Measurements from ENCODE around the gene CACNA1C.

The CACNA1C gene

GRCh38 chr12:2693980-2694610 lies 641.3 kb downstream of the CACNA1C start:
- TF ChIP-seq GATA2 (IDR thresholded peaks at IDR 0.05; ENCODE audit: low read depth, low read length) (no peak), GATA3 (IDR thresholded peaks at IDR 0.05; ENCODE audit: low read depth, low read length) (no peak)

- TF ChIP-seq GATA2 (IDR thresholded peaks at IDR 0.05; ENCODE audit: low read depth, low read length): no peak
- TF ChIP-seq GATA3 (IDR thresholded peaks at IDR 0.05; ENCODE audit: low read depth, low read length): no peak
These were observed 643.3 kb downstream of the CACNA1C start for GRCh38 chr12:2696136-2696535.

DNA sequence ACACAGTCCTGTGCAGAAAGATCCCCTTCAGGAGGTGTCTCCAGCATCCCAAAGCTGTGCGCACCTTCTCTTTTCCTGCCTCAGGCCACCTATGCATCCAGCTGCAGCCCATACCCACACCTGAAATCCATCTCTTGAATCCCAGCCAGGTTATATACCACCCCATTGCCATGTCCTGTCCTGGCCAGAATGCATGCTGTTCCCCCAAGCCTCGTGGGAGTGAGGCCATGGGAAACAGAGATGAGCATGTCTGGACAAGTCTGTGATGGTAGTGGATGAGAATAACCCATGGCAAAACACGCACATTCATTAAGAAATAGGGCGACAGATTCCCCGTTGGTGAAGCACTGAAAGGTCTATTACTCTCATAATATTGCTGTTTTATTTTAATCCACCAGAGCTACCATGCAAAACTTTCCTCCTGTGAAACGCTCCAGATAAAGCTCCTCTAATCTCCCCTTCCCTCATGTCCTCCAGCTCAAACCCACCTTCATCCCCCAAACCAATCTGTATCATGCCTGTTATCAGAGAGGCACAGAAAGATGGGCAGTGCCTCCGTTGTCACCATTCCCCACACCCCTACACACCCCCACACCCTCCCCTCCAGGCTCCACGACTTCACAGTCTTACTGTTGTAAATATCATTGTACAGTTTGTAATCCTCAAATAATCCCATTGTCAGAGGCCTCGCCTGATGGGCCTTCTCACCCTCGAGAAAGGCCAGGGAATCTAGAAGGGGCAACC lies 644.4 kb downstream of the CACNA1C start:
- TF ChIP-seq GATA3 (IDR thresholded peaks at IDR 0.05; ENCODE audit: low read depth, low read length) (no peak), GATA2 (IDR thresholded peaks at IDR 0.05; ENCODE audit: low read depth, low read length) (no peak)

DNA sequence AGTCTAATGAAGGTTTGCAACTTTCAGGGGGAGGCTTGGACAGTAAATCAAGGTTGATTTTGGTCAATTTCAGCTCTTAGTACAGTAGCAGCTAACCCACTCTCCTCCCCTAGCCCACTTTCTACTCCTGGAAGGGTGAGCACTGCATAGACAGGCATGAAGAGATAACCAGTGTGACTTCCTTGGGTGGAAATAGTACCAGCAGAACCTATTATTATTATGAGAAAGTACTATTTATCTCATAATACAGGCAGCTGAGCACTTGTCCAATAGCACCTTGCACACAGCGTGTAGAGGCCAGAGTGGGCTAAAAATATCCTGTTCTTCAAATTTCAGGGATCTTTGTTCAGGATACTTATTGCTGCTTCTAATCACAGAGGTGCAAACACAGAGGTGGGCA lies 645.8 kb downstream of the CACNA1C start:
- TF ChIP-seq GATA3 (IDR thresholded peaks at IDR 0.05; ENCODE audit: low read depth, low read length) (no peak), GATA2 (IDR thresholded peaks at IDR 0.05; ENCODE audit: low read depth, low read length) (no peak)

DNA sequence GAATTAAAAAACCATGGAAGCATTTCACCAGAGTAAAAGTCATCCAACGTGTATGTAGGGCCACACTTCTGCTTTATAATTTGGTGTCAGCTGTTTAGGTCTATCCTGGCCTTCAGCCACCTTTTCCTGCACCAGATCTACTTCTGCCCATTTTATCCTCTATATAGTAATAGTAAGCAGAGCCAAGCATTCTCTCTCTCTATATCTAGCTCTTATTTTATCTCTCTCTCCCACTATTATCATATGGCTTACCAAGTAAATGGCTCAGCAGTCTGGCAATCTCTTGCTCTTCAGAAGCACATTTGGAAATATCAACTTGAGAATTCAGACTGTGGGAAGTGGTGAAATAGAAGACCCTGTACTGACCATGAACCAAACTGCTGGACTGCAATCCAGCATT lies 657.9 kb downstream of the CACNA1C start:
- TF ChIP-seq GATA3 (IDR thresholded peaks at IDR 0.05; ENCODE audit: low read depth, low read length) (no peak), GATA2 (IDR thresholded peaks at IDR 0.05; ENCODE audit: low read depth, low read length) (no peak)

DNA sequence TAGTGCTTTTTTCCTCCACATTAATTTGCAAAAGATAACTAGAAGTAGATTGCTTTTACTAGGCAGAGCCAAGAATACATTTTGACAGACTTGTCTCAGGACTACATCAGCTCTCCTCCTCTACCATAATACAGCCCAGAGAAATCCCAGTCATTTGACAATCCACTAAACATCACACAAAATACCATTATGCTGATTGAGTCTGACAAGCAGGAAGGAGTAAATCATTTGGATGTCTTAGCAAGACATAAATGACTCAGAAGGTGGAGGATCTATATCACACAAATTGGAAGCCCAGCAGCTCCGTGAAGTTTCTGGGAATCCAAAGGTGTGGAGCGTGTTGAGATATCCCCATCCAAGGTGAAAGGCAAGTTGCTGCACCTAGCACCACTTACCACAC lies 666.6 kb downstream of the CACNA1C start:
- no peak for TF ChIP-seq GATA2 (IDR thresholded peaks at IDR 0.05; ENCODE audit: low read depth, low read length)
- TF ChIP-seq GATA3 (IDR thresholded peaks at IDR 0.05; ENCODE audit: low read depth, low read length): no peak

- TF ChIP-seq GATA3 (IDR thresholded peaks at IDR 0.05; ENCODE audit: low read depth, low read length) (no peak), GATA2 (IDR thresholded peaks at IDR 0.05; ENCODE audit: low read depth, low read length) (no peak)
These were observed 670.0 kb downstream of the CACNA1C start for GRCh38 chr12:2722806-2723205.

GRCh38 chr12:2732290-2732689 lies 679.5 kb downstream of the CACNA1C start:
- TF ChIP-seq GATA2 (IDR thresholded peaks at IDR 0.05; ENCODE audit: low read depth, low read length) (no peak), GATA3 (IDR thresholded peaks at IDR 0.05; ENCODE audit: low read depth, low read length) (no peak)

DNA sequence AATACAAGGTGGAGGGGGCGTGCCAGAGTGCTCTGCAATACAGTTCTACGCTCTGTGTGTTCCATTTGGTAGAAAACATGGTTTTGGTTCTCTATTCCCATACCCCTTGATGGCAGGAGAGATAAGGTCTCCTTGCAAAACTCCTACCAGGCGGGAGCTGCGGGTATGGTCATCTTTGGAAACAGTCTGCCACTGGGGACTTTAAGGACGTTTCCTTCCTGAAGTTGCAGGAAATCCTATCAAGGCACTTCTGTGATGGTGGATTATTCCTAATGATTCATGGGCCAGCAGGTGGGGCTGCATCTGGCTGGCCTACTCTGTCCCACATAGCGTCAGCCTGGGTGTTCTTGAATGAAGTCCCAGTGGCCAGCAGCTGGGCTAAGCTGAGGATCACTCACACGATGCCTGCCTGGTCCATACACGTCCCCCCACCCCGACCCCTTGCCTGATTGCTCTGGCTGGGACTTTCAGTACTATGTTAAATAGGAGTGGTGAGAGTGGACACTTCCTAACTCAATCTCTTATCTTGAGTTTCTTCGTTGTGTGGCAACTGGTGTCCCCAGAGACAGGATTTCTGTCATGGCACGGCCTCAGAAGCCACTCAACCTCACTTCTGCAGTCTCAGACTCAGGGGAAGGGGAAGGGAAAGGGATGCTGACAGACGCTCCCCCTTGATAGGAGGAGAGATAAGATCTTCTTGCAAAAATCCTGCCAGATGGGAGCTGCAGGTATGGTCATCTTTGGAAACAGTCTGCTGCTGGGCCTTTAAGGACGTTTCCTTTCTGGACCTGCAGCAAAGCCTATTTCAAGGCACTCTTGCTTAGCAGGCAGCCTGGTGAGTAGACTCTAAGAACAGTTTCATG lies 680.9 kb downstream of the CACNA1C start:
- TF ChIP-seq GATA2 (IDR thresholded peaks at IDR 0.05; ENCODE audit: low read depth, low read length) (peak; percentile 24; the same call in 1 of the 2 replicates), GATA3 (IDR thresholded peaks at IDR 0.05; ENCODE audit: low read depth, low read length) (no peak)

DNA sequence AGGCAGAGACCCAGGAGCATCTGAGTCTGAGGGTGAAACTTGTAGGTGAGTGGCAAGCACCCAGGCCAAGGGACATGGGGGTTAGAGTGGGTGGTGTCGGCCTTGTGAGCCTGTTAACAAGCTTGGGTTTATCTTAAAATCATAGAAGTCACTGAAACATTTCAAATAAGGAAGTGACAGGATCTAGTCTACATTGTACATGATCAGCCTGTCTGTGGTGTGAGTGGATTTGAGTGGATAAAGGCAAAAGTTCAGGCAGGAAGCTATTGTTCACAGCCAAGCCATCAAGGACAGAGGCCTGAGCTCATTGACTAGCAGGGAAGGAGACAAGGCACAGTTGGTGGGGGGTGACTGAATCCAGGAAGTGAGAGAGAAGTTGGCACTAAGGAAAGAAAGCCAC lies 682.6 kb downstream of the CACNA1C start:
- no peak for TF ChIP-seq GATA3 (IDR thresholded peaks at IDR 0.05; ENCODE audit: low read depth, low read length)
- TF ChIP-seq GATA2 (IDR thresholded peaks at IDR 0.05; ENCODE audit: low read depth, low read length): no peak

GRCh38 chr12:2737656-2738241 lies 685.0 kb downstream of the CACNA1C start:
- no peak for TF ChIP-seq GATA3 (IDR thresholded peaks at IDR 0.05; ENCODE audit: low read depth, low read length)
- no peak for TF ChIP-seq GATA2 (IDR thresholded peaks at IDR 0.05; ENCODE audit: low read depth, low read length)

DNA sequence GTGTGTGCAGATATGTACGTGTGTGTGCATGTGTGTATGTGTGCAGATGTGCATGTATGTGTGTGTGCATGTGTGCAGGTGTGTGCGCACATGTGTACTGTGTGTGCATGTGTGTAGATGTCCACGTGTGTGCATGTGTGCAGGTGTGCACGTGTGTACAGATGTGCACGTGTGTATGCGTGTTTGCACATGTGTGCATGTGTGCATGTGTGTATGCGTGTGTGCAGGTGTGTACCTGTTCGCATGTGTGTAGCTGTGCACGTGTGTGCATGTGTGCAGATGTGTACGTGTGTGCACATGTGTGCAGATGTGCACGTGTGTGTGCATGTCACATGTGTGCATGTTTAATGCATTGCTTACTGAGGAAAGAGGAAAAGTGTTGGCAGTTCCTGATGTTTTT lies 686.3 kb downstream of the CACNA1C start:
- TF ChIP-seq GATA2 (IDR thresholded peaks at IDR 0.05; ENCODE audit: low read depth, low read length) (no peak), GATA3 (IDR thresholded peaks at IDR 0.05; ENCODE audit: low read depth, low read length) (no peak)

DNA sequence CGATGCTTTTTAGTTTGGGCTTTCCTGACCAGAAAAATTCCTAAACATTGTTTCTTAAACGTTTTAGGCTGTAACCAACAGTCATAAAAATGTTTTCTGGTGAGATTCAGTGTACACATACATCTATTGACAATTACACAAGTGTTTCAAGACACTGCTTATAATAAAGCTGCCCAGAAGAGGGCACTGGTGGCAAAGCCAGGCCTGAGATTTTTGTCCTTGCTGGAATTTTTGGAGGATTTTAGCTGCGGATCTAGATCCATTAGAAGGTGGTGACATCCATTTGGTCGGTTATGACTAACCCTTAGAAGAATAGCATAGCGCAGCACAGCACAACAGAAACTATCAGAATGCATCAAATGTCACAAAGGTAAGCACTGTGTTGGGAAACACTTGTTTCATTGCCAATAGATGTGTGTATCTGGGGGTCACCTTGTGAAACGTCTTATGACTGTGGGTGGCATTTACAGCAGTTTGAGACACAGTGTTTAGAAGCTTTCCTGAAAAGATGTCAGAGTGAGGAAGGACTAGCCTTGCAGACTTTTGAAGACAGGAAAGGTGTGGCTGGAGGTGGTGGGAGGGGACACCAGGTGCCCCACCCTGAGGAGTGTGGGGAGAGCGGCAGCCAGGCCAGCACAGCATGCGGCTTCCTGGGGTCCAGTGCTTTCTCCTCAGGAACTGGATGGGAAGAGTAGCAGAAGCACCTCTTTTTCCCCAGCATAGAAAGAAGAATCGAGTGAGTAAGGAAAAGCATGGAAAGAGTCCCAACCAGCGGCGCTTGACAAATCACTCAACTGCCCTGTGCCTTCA lies 687.2 kb downstream of the CACNA1C start:
- TF ChIP-seq GATA2 (IDR thresholded peaks at IDR 0.05; ENCODE audit: low read depth, low read length) (no peak), GATA3 (IDR thresholded peaks at IDR 0.05; ENCODE audit: low read depth, low read length) (no peak)
